Ascending aorta (tissue), 2 donors: ENCODE results near the gene ST6GALNAC3. TPM values are rescaled to one million over a fixed set of nuclear protein-coding genes. Genes with fewer than 3 reads are reported as not detected.

Source experiments
- DNase-seq, 2 donors: peaks; one replicate each; pipeline ENCODE4 v3.0.0-alpha.2; 2019; ENCODE audit warnings: low spot score in 2 of 2
- H3K27ac ChIP-seq, 2 donors: fragments of 200-600 bp; sonication (generic); one replicate each; pipeline ENCODE4 v1.5.1; 2016 to 2017; ENCODE audit warnings: mild to moderate bottlenecking in 1 of 2
- H3K27me3 ChIP-seq: fragments of 200-600 bp; sonication (generic); one replicate; pipeline ENCODE4 v1.5.1; 2017
- H3K36me3 ChIP-seq, 2 donors: fragments of 200-600 bp; sonication (generic); one replicate each; pipeline ENCODE4 v1.5.1; 2016
- H3K4me1 ChIP-seq, 2 donors: fragments of 200-600 bp; sonication (generic); one replicate each; pipeline ENCODE4 v1.5.1; 2016 to 2017; ENCODE audit warnings: mild to moderate bottlenecking in 1 of 2
- H3K4me3 ChIP-seq, 2 donors: fragments of 200-600 bp; sonication (generic); one replicate each; pipeline ENCODE4 v1.5.1; 2016 to 2017; ENCODE audit warnings: mild to moderate bottlenecking in 1 of 2
- H3K9me3 ChIP-seq, 2 donors: fragments of 200-600 bp; sonication (generic); one replicate each; pipeline ENCODE4 v1.5.1; 2016
- intact Hi-C: fragments of 100-400 bp; cut with DNase I; formaldehyde crosslinking; loops from one replicate; pipeline ENCODE4 v1.15.1; 2023
- total RNA-seq: library from RNA; depleted of rRNA; stranded (reverse); fragments of >200 nt; gene quantifications from one replicate; pipeline ENCODE4 v1.1.0, GENCODE V29; 2016
- TF ChIP-seq, protein P1 (sequence below), 3 experiments: fragments of 200-600 bp in 2 of 3; fragments of 450-650 bp in 1 of 3; sonication (generic) in 2 of 3; IDR thresholded peaks; one replicate each; pipeline ENCODE4 v1.5.1; 2016 to 2019; ENCODE audit warnings: antibody characterized with exemption in 3 of 3, mild to moderate bottlenecking in 1 of 3, moderate library complexity in 1 of 3

The ST6GALNAC3 gene
- total RNA-seq, 1 donor from 2014 or later, result 34.5 TPM

DNA sequence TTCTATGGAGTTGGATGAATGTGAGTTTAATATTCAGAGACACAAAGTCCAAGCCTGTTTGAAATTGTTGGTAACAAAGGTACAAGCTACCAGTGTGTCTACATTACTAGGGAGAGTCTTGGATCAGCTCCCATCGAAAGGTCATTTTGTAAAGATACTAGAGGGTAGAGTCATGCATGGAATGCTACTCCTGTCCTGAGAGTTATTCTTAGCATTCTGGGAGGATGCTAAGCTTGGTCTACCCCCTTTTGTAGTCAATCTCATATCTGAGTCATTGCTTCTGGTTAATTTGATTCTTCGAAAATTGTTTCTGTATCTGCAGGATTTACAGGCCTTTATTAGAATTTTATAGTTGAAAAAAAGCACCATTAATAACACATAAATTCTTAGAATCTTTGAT lies 240.2 kb downstream of the ST6GALNAC3 start:
- no peaks in the 10 kb centered on the region for H3K9me3 ChIP-seq
- DNase-seq, result no peak
- H3K4me3 ChIP-seq, result no peak overlapping the region
- H3K27ac ChIP-seq, result no peak overlapping the region
- no peaks in the 10 kb centered on the region for H3K27me3 ChIP-seq
- H3K4me1 ChIP-seq, result no peaks in the 10 kb centered on the region
- TF ChIP-seq, protein P1, sequence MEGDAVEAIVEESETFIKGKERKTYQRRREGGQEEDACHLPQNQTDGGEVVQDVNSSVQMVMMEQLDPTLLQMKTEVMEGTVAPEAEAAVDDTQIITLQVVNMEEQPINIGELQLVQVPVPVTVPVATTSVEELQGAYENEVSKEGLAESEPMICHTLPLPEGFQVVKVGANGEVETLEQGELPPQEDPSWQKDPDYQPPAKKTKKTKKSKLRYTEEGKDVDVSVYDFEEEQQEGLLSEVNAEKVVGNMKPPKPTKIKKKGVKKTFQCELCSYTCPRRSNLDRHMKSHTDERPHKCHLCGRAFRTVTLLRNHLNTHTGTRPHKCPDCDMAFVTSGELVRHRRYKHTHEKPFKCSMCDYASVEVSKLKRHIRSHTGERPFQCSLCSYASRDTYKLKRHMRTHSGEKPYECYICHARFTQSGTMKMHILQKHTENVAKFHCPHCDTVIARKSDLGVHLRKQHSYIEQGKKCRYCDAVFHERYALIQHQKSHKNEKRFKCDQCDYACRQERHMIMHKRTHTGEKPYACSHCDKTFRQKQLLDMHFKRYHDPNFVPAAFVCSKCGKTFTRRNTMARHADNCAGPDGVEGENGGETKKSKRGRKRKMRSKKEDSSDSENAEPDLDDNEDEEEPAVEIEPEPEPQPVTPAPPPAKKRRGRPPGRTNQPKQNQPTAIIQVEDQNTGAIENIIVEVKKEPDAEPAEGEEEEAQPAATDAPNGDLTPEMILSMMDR (IDR thresholded peaks at IDR 0.05), result no peak
- intact Hi-C loops, result no loop called here
- no peaks in the 10 kb centered on the region for H3K36me3 ChIP-seq

DNA sequence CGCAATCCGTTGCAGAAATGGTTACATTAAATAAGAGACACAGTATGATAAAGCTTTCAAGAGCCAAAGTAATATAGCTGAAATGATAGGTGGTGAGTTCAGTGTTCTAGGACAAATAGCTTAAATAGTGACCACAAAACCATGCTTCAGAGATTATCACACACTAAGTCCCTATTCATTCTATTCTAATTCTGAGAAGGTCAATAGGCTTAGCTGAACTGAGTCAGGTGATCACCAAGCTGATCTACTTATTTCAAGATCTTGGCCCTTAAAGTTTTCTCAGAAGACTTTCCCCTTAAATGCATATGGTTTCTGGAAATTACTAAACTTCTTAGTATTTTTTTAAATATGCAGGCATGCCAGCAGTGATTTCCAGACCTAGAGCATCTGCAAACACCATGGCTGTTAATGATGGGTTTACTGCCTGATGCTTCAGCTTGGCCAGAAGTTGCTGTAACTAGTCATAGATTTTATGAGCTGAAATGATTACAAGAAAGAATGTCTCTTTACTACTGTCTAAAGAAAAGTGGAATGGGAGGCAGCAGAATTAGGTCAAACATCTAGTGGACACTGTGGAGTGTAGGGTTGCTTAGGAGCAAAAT lies 242.9 kb downstream of the ST6GALNAC3 start:
- DNase-seq, result no peak
- Histone ChIP-seq H3K4me3 (no peak overlapping the region), H3K36me3 (no peaks in the 10 kb centered on the region), H3K4me1 (no peaks in the 10 kb centered on the region), H3K27me3 (no peaks in the 10 kb centered on the region), H3K27ac (no peak overlapping the region), H3K9me3 (no peaks in the 10 kb centered on the region)
- TF ChIP-seq, protein P1 (IDR thresholded peaks at IDR 0.05), result no peak
- intact Hi-C loops, result no loop called here

DNA sequence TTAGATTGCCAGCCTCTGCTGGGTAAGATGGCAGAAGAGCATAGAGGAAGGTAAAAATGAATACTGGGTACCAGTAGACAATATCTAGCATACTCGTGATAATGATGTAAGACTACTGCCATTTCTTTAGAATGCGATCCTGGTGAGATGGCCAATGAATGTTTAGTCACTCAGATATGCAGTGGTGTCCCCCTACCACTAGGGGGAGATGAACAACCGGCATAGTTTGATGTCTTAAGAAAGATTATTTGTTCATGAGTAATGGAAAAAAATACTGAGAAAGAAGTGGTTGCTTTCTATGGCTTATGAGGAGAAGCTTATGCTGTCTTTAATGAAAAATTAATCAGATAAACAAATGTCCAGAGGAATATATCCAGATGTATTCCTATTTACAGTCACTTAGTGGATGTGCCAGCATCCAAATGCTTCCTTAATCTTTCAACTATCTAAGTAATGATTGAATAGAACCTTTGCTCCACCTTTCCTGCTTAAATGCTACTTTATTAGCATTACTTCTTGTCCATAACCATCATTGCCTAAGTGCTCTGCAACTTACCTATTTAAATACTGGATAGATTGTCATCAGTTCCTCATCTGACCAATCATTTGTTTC lies 256.6 kb downstream of the ST6GALNAC3 start:
- Histone ChIP-seq H3K4me1 (no peaks in the 10 kb centered on the region), H3K27ac (no peak overlapping the region), H3K27me3 (no peaks in the 10 kb centered on the region), H3K36me3 (no peaks in the 10 kb centered on the region), H3K9me3 (no peaks in the 10 kb centered on the region), H3K4me3 (no peak overlapping the region)
- DNase-seq, result no peak
- intact Hi-C loops, result loop anchor here (5.0 kb wide), 1 partner anchor 796 kb away; no protein-coding TSS in a partner anchor
- TF ChIP-seq, protein P1 (IDR thresholded peaks at IDR 0.05), result peak; percentile 54 to 87 (median 74)

DNA sequence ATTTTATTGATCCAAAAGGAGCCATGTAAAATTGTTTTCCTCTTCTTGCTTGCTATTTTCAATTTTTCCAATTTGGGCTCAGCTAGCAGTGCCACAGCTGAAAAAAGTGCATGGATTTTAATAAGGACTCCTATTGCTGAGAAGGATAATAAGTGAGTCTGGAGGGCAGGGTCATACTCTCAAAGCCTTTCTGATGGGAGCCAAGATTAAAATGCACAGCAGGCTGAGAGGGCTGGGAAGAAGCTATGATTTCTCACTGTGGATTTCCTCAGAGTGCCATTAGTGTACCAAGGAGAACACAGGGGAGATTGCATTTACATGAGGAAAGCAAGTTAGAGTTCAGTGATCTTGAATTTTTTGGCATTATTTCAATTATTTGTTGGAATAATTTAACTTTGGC lies 261.3 kb downstream of the ST6GALNAC3 start:
- Histone ChIP-seq H3K36me3 (no peaks in the 10 kb centered on the region), H3K4me3 (no peak overlapping the region), H3K27me3 (no peaks in the 10 kb centered on the region), H3K9me3 (no peaks in the 10 kb centered on the region), H3K27ac (no peak overlapping the region), H3K4me1 (no peaks in the 10 kb centered on the region)
- TF ChIP-seq, protein P1 (IDR thresholded peaks at IDR 0.05), result no peak
- DNase-seq, result no peak
- intact Hi-C loops, result no loop called here

DNA sequence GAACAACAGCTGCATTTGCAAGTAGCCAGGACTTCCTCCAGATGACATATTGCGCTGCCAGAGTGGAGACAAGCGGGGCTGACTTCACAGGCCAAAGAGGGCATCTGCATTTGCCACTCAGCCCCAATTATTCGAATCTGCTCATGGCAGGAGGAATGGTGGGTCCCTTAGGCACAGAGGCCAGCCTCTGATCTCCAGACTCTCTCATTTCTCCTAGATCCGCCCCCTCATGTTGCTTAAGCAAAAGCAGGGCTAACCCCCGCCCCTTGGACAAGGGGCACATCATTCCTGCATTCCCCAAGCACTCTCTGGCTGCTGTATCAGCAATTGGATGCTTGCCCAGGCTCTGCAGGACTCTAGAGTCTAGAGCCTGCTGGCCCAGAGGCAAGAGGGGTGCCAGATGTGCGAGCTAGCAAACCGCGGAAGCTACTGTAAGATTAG lies 262.4 kb downstream of the ST6GALNAC3 start:
- TF ChIP-seq, protein P1 (IDR thresholded peaks at IDR 0.05), result no peak
- Histone ChIP-seq H3K36me3 (no peaks in the 10 kb centered on the region), H3K4me3 (peak overlapping the region in 1 of 2 donors; percentile 27), H3K9me3 (no peaks in the 10 kb centered on the region), H3K27me3 (no peaks in the 10 kb centered on the region), H3K4me1 (no peaks in the 10 kb centered on the region), H3K27ac (no peak overlapping the region)
- intact Hi-C loops, result no loop called here
- peak in 1 of 2 donors; percentile 66 for DNase-seq
